Hematopoietic multipotent progenitor cell treated with erythropoietin and hydrocortisone succinate and interleukin-3 and kit ligand, for 15 days (in vitro differentiated cells): ENCODE data around the gene AKAP6.
A peak's percentile ranks its signal among the peaks of the same experiment; 100 is the strongest.
"Not testable (repeated sequence)": the region's sequence is repeated elsewhere in the genome, so short reads cannot be mapped to it uniquely, and the experiment has no call there.

Experiments used
- DNase-seq: peaks from one replicate; pipeline ENCODE4 v3.0.0-alpha.2; 2015; ENCODE audit warnings: low spot score

AKAP6 gene

DNA sequence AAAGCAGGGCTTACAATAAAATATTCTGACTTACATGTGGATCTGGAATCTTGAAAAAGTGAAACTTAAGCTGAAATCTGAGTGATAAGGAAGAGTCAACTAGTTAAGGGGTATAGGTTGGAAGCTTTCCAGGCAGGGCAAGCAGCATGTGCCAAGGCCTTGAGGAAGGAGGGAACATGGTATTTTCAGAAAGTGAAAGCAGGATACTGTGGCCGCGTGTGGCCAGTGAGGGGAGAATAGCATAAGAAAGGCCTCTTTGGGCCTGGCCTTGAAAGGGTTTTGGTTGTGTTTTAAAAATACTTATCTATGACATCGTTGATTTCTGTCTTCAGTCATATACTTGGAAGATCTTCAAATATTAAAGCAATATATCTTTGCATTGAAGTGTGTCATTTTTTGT lies 213.4 kb downstream of the AKAP6 start:
- DNase-seq: no peak

DNA sequence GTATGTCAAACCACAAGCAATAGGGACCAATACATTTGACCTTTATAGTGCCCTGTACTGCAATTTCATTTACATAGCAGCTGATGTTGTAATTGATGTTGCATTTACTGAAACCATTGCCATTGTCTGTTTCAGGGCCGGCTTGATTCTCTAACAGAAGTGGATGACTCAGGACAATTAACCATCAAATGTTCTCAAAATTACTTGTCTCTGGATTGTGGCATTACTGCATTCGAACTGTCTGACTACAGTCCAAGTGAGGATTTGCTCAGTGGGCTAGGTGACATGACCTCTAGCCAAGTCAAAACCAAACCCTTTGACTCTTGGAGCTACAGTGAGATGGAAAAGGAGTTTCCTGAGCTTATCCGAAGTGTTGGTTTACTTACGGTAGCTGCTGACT lies 216.0 kb downstream of the AKAP6 start:
- no peak for DNase-seq

- DNase-seq: no peak
These were observed 216.6 kb downstream of the AKAP6 start for GRCh38 chr14:32545506-32546210.

GRCh38 chr14:32546246-32546645 lies 217.1 kb downstream of the AKAP6 start:
- DNase-seq: no peak

GRCh38 chr14:32552766-32553165 lies 223.7 kb downstream of the AKAP6 start:
- DNase-seq: no peak

DNA sequence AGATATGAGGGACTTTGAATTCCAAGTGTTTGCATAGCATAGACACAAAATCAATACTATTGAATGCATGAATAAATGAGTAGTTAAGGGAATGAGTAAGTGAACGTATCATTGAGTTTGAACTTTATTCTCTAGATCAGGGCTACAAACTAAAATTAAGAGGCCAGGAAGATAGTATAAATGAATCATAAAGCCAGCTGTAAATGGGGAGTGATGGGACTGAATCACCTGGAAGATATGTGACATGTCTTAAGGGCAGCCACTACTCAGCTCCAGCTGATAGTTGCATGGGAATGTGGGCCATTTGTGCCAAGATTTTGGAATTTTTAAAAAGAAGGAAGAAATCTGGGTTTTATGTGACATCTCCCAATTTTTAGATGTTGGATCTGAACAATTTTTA lies 229.9 kb downstream of the AKAP6 start:
- no peak for DNase-seq

GRCh38 chr14:32559590-32559989 lies 230.5 kb downstream of the AKAP6 start:
- DNase-seq: no peak

GRCh38 chr14:32560209-32560857 lies 231.2 kb downstream of the AKAP6 start:
- peak; percentile 33 for DNase-seq

DNA sequence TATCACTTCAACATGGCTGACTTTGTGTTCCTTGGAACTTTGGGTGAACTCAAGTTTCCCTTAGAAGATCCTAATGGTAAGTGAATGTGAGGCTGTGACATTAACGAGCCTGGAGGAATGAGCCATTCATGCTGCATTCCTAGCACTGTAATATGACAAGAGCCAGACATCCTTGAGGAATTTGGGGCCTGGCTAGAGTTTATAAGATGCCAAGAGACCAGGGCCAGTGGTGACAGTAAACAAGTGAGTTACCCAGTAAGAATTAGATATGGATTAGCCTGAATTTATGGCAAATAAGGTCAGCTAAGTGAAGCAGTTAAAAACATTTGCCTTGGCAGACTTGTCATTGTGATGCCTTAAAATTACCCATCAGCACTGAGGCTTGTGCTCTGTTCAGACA lies 232.4 kb downstream of the AKAP6 start:
- no peak for DNase-seq

GRCh38 chr14:32564596-32564995 lies 235.5 kb downstream of the AKAP6 start:
- DNase-seq: no peak

- no peak for DNase-seq
These were observed 236.2 kb downstream of the AKAP6 start for GRCh38 chr14:32565256-32565655.

GRCh38 chr14:32567543-32568384 lies 238.7 kb downstream of the AKAP6 start:
- no peak for DNase-seq

DNA sequence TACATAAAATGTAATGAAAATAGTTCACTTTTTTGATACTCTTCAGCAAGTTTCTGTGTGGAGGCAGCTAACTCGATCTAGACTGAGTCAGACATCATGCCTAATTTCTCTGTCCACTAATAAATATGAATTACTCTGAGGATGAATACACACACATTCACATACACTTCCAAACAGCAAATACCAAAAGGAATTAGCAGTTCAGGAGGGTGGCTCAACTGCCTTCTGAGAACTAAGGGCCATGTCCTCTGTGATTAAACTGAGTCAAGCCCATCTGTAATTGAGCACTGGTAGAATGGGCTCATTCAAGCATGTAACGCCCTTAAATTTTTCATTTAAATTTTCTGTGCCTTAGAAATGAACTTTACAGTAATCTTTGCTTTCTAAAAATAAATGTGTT lies 242.5 kb downstream of the AKAP6 start:
- no peak for DNase-seq

DNA sequence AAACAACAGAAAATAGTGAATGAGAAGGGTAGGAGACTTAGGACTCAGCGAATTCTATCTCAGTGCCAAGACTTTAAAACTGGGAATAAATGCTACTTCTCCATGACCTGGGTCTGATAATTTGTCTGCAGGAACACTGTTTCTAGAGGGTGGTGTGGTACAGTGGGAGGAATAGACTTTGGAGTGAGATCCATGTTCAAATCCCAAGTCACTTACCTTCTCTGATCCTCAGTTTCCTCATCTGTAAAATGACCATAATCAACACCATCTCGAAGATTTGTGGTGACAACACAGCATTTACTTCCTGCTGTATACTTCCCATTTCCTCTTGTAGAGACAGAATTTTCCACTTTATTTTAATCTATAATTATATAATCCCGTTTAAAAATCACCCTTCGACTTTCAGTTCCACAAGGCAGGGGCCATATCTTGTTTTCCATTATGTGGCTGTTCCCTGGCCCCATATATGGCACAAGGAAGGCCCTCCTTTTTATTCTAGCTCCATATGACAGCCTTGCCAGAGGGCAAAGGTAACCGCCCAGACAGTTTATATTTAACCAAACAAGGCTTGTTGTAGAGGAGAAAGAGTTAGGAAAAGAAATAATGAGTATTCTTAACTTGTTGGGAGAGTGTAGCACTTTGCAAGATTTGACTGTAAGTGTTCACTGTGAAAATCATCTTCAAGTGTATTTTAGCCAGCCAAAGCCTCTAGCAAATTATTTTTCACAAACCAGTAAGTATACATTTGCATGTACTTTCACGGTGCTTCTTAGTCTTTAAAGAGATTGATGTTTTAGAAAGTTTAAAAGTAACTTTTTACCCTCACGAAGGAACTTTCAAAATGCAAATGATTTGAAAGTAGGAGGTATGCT lies 243.1 kb downstream of the AKAP6 start:
- no peak for DNase-seq

- no peak for DNase-seq
These were observed 243.7 kb downstream of the AKAP6 start for GRCh38 chr14:32572867-32573150.

GRCh38 chr14:32574269-32574668 lies 245.2 kb downstream of the AKAP6 start:
- no peak for DNase-seq

- DNase-seq: peak; percentile 55
These were observed 247.1 kb downstream of the AKAP6 start for GRCh38 chr14:32576088-32576795.

DNA sequence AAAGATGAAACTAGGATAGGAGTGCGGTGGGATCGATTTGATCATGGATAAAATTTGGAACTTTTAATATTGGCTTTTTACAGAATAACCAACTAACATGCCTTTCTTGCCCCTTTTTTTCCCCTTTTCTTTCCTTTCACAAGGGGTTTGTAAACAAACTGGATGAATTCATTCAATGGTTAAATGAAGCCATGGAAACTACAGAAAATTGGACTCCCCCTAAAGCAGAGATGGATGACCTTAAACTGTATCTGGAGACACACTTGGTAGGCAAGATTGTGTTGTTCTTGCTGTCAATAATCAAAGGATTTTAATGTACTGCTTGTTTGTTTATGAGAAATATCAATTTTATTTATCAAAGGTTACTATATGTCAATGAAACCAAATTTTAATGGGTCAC lies 247.9 kb downstream of the AKAP6 start:
- no peak for DNase-seq

DNA sequence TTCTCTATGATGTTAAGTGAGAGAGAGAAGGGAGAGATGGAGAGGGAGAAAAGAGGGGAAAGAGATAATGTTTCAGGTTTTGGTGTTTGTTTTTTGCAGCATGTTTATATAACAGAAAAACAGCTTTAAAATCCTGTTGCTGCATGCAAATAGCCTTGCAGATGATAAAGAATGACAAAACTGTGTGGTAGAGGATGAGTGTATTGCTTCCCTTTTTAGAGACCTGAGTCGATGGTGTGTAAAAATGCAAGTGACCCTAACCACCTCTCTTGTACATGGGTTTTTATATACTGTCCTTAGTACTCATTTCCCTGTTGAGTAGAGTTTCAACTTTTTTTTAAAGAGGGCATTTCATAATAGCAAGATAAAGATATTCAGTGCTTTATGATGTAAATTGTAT lies 249.1 kb downstream of the AKAP6 start:
- DNase-seq: no peak

- DNase-seq: not testable (repeated sequence)
These were observed 254.3 kb downstream of the AKAP6 start for GRCh38 chr14:32583427-32583826.

DNA sequence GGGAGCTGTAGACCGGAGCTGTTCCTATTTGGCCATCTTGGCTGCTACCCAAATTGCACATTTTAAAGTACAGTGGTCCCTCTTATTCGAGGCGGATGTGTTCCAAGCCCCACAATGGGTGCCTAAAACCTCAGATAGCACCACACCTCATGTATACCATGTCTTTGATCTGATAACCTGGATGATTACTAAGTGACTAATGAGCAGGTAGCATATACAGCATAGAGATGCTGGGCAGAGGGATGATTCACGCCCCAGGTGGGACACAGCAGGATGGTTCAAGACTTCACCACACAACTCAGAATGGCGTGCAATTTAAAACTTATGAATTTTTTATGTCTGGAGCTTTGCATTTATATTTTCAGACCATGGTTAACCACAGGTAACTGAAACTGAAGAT lies 255.0 kb downstream of the AKAP6 start:
- no peak for DNase-seq

GRCh38 chr14:32587461-32587860 lies 258.4 kb downstream of the AKAP6 start:
- DNase-seq: no peak
